Measurements from ENCODE around the gene TUG1.
A peak's percentile ranks its signal among the peaks of the same experiment; 100 is the strongest.

TUG1 gene

GRCh38 chr22:30968015-30968923, 796 bp upstream of the TUG1 start, which contains the start of gene MORC2:
Gene MORC2 (minus strand): TSS chr22:30968774. CDS start chr22:30967889, 885 bp downstream.
- WGBS: 19% methylated on average over 52 of the region's 53 CpGs
- Histone ChIP-seq H4K8ac (ENCODE audit: low read length) (peak within 1 kb of the TSS; percentile 96), H3K79me1 (replicated peaks; ENCODE audit: low read length, poor library complexity, severe bottlenecking) (peaks cover 3% of the 10 kb centered on the region), H3K4me2 (ENCODE audit: low read length, poor library complexity, severe bottlenecking) (peak within 1 kb of the TSS; percentile 93), H2BK5ac (ENCODE audit: low read depth, low read length, poor library complexity, severe bottlenecking) (peak within 1 kb of the TSS; percentile 88), H3K4ac (ENCODE audit: low read depth in 1 of 2, low read length in 2 of 2) (peak within 1 kb of the TSS; percentile 67 to 97), H3K27ac (ENCODE audit: low read length, poor library complexity, severe bottlenecking) (peak within 1 kb of the TSS; percentile 94), H3K9me3 (ENCODE audit: control insufficient read depth, low read length) (peaks cover 16% of the 10 kb centered on the region), H2AFZ (ENCODE audit: low read depth, low read length) (peak within 1 kb of the TSS; percentile 72), H3K9ac (ENCODE audit: low read length) (peak within 1 kb of the TSS; percentile 93), H2BK15ac (ENCODE audit: low read depth, poor library complexity, severe bottlenecking) (peak within 1 kb of the TSS; percentile 93), H2AK5ac (ENCODE audit: low read length, severe bottlenecking) (peak within 1 kb of the TSS; percentile 90), H3K23ac (ENCODE audit: low read length in 2 of 2) (peak within 1 kb of the TSS in 1 of 2 experiments; percentile 96), H3K4me3 (ENCODE audit: insufficient read depth in 1 of 2, low read depth in 1 of 2, low read length in 2 of 2) (peak within 1 kb of the TSS; percentile 85), H3K27me3 (ENCODE audit: control insufficient read depth in 1 of 2, insufficient read depth in 1 of 2, low read length in 2 of 2) (no peaks in the 10 kb centered on the region), H4K91ac (ENCODE audit: low read length) (peak within 1 kb of the TSS; percentile 89), H3K18ac (ENCODE audit: low read depth in 1 of 2, low read length in 2 of 2) (peak within 1 kb of the TSS; percentile 98 to 99), H3K36me3 (ENCODE audit: control insufficient read depth in 1 of 2, insufficient read depth in 2 of 2, low read depth in 1 of 2, low read length in 2 of 2) (peaks cover 4 to 39% of the 10 kb centered on the region in 2 experiments), H3K14ac (ENCODE audit: low read length in 2 of 2) (peak within 1 kb of the TSS; percentile 36 to 87), H2BK120ac (ENCODE audit: low read depth, low read length) (peak within 1 kb of the TSS; percentile 92), H3K4me1 (ENCODE audit: control insufficient read depth, insufficient read depth, low read depth, low read length) (peaks cover 5% of the 10 kb centered on the region), H2BK12ac (ENCODE audit: low read length in 2 of 2) (peak within 1 kb of the TSS; percentile 71 to 78)
- no peak for DNase-seq

- Histone ChIP-seq H3K18ac (ENCODE audit: low read depth in 1 of 2, low read length in 2 of 2) (peak overlapping the region; percentile 93 to 98), H2BK120ac (ENCODE audit: low read depth, low read length) (peak overlapping the region; percentile 92), H2BK5ac (ENCODE audit: low read depth, low read length, poor library complexity, severe bottlenecking) (peak overlapping the region; percentile 88), H4K91ac (ENCODE audit: low read length) (peak overlapping the region; percentile 62), H2BK15ac (ENCODE audit: low read depth, poor library complexity, severe bottlenecking) (peak overlapping the region; percentile 93), H3K79me1 (replicated peaks; ENCODE audit: low read length, poor library complexity, severe bottlenecking) (peaks cover 6% of the 10 kb centered on the region), H3K36me3 (ENCODE audit: control insufficient read depth in 1 of 2, insufficient read depth in 2 of 2, low read depth in 1 of 2, low read length in 2 of 2) (peaks cover 8 to 53% of the 10 kb centered on the region in 2 experiments), H3K4me3 (ENCODE audit: insufficient read depth in 1 of 2, low read depth in 1 of 2, low read length in 2 of 2) (peak overlapping the region; percentile 85), H2AK5ac (ENCODE audit: low read length, severe bottlenecking) (peak overlapping the region; percentile 31), H3K23ac (ENCODE audit: low read length in 2 of 2) (no peak overlapping the region), H3K4ac (ENCODE audit: low read depth in 1 of 2, low read length in 2 of 2) (peak overlapping the region; percentile 67 to 97), H3K4me2 (ENCODE audit: low read length, poor library complexity, severe bottlenecking) (peak overlapping the region; percentile 93), H3K27me3 (ENCODE audit: control insufficient read depth in 1 of 2, insufficient read depth in 1 of 2, low read length in 2 of 2) (no peaks in the 10 kb centered on the region), H3K14ac (ENCODE audit: low read length in 2 of 2) (peak overlapping the region in 1 of 2 experiments; percentile 36), H2BK12ac (ENCODE audit: low read length in 2 of 2) (no peak overlapping the region), H3K9me3 (ENCODE audit: control insufficient read depth, low read length) (peaks cover 16% of the 10 kb centered on the region), H4K8ac (ENCODE audit: low read length) (peak overlapping the region; percentile 62), H3K27ac (ENCODE audit: low read length, poor library complexity, severe bottlenecking) (peak overlapping the region; percentile 66), H3K4me1 (ENCODE audit: control insufficient read depth, insufficient read depth, low read depth, low read length) (peaks cover 5% of the 10 kb centered on the region), H2AFZ (ENCODE audit: low read depth, low read length) (peak overlapping the region; percentile 51), H3K9ac (ENCODE audit: low read length) (peak overlapping the region; percentile 93)
- DNase-seq: peak; percentile 61
- 3% methylated on average over 41 of the region's 49 CpGs for WGBS
These were observed 679 bp downstream of the TUG1 start for GRCh38 chr22:30969532-30970355.

GRCh38 chr22:30970356-30970746, 1.3 kb downstream of the TUG1 start:
- no peaks in the 10 kb centered on the region for H3K27me3 ChIP-seq (ENCODE audit: control insufficient read depth in 1 of 2, insufficient read depth in 1 of 2, low read length in 2 of 2)
- no peak overlapping the region for H3K23ac ChIP-seq (ENCODE audit: low read length in 2 of 2)
- H3K4me1 ChIP-seq (ENCODE audit: control insufficient read depth, insufficient read depth, low read depth, low read length): peaks cover 5% of the 10 kb centered on the region
- H3K4me3 ChIP-seq (ENCODE audit: insufficient read depth in 1 of 2, low read depth in 1 of 2, low read length in 2 of 2): peak overlapping the region; percentile 38 to 85
- H3K18ac ChIP-seq (ENCODE audit: low read depth in 1 of 2, low read length in 2 of 2): no peak overlapping the region
- H3K4me2 ChIP-seq (ENCODE audit: low read length, poor library complexity, severe bottlenecking): peak overlapping the region; percentile 93
- no peak overlapping the region for H4K91ac ChIP-seq (ENCODE audit: low read length)
- peaks cover 11 to 59% of the 10 kb centered on the region in 2 experiments for H3K36me3 ChIP-seq (ENCODE audit: control insufficient read depth in 1 of 2, insufficient read depth in 2 of 2, low read depth in 1 of 2, low read length in 2 of 2)
- no peak overlapping the region for H2AFZ ChIP-seq (ENCODE audit: low read depth, low read length)
- no peak overlapping the region for H2BK12ac ChIP-seq (ENCODE audit: low read length in 2 of 2)
- peaks cover 10% of the 10 kb centered on the region for H3K79me1 ChIP-seq (replicated peaks; ENCODE audit: low read length, poor library complexity, severe bottlenecking)
- no peak overlapping the region for H4K8ac ChIP-seq (ENCODE audit: low read length)
- H3K14ac ChIP-seq (ENCODE audit: low read length in 2 of 2): no peak overlapping the region
- no peak overlapping the region for H2BK5ac ChIP-seq (ENCODE audit: low read depth, low read length, poor library complexity, severe bottlenecking)
- peak overlapping the region in 1 of 2 experiments; percentile 48 for H3K4ac ChIP-seq (ENCODE audit: low read depth in 1 of 2, low read length in 2 of 2)
- peak overlapping the region; percentile 93 for H3K9ac ChIP-seq (ENCODE audit: low read length)
- peaks cover 22% of the 10 kb centered on the region for H3K9me3 ChIP-seq (ENCODE audit: control insufficient read depth, low read length)
- no peak overlapping the region for H2BK120ac ChIP-seq (ENCODE audit: low read depth, low read length)
- WGBS: 50% methylated on average over 1 of the region's 3 CpGs
- H2BK15ac ChIP-seq (ENCODE audit: low read depth, poor library complexity, severe bottlenecking): no peak overlapping the region
- H3K27ac ChIP-seq (ENCODE audit: low read length, poor library complexity, severe bottlenecking): no peak overlapping the region
- H2AK5ac ChIP-seq (ENCODE audit: low read length, severe bottlenecking): no peak overlapping the region
- DNase-seq: peak; percentile 3
